ENCODE data around the gene GSE1. TPM values are rescaled to one million over a fixed set of nuclear protein-coding genes. Genes with fewer than 3 reads are reported as not detected.

The GSE1 gene
- total and polyA plus RNA-seq, 3 donors from 2014 or later, result 49.9 to 212 (median 188) TPM

DNA sequence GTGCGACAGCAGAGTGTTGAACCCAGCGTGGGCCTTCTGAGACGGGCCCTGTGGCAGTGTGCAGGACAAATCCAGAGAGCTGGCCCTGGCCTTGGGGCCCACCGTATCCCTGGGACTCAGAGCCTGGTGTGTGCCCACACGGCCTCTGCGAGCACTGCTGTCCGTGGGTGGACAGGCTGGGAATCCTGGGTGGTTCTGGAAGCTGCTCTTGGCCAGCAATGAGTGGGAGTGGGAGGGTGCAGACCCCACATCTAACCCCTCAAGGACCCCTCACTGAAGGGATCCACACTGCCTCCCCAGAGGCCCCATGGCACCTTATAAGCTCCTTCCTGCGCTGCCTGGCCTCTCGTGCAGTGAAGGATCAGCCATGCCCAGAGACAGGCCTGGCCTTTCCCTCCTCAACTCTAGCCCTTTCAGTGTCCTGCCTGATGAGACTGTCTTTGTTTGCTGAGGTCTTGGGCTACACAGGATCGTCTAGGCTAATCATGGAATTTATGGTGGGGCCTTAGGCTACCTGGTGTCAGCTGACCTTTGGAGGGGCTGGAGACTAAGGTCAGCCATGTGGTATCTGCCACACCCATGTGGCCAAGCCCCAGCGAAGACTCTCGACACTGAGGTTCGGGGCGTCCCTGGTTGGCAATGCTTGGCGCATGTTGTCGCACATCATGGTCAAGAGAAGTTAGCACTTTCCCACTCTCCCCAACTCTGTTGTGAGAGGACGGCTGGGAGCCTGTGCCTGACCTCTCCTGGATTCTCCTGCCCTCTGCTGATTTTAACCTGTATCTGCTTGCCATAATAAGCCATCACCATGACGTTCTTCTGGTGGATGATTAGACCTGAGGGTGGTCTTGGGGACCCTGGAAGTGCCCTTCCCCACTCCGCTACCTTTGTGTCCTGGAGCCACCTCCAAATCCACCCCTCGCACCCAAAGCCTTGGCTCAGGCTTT, 92.1 kb downstream of the GSE1 start:
- intact Hi-C loops (cut with DNase I; ENCODE audit: low total_unique reads), result no loop called here
- Histone ChIP-seq H3K36me3 (ENCODE audit: low read depth, missing control alignments) (no peaks in the 10 kb centered on the region), H3K9me3 (no peaks in the 10 kb centered on the region), H3K27ac (no peak overlapping the region), H3K4me1 (no peaks in the 10 kb centered on the region), H3K4me3 (no peak overlapping the region), H3K27me3 (no peaks in the 10 kb centered on the region)
- TF ChIP-seq, protein P1, sequence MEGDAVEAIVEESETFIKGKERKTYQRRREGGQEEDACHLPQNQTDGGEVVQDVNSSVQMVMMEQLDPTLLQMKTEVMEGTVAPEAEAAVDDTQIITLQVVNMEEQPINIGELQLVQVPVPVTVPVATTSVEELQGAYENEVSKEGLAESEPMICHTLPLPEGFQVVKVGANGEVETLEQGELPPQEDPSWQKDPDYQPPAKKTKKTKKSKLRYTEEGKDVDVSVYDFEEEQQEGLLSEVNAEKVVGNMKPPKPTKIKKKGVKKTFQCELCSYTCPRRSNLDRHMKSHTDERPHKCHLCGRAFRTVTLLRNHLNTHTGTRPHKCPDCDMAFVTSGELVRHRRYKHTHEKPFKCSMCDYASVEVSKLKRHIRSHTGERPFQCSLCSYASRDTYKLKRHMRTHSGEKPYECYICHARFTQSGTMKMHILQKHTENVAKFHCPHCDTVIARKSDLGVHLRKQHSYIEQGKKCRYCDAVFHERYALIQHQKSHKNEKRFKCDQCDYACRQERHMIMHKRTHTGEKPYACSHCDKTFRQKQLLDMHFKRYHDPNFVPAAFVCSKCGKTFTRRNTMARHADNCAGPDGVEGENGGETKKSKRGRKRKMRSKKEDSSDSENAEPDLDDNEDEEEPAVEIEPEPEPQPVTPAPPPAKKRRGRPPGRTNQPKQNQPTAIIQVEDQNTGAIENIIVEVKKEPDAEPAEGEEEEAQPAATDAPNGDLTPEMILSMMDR (IDR thresholded peaks at IDR 0.05), result no peak
- no peak for TF ChIP-seq POLR2A (IDR thresholded peaks at IDR 0.05)
- 89 to 93% methylated on average over 13 to 20 of the region's 20 CpGs for WGBS, 2 donors
- no peak for DNase-seq

DNA sequence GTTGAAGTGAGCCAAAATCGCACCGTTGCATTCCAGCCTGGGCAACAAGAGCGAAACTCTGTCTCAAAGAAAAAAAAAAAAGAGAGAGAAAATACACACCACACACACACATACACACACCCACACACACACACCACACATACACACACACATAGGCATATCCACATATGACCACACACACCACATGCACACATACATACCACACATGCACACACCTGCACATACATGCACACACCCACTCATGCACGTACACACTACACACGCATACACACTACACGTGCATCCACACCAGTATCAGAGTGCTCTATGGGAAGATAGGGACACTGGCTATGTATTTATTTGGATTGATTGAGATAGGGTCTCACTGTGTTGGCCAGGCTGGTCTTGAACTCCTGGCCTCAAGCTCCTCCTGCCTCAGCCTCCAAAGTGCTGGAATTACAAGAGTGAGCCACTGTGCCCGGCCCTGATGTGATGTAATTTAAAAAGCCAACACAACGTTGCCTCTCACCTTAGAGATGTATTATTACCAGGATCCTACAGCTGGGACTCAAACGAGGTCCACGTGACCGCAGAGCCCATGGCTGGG, 93.4 kb downstream of the GSE1 start:
- intact Hi-C loops (cut with DNase I; ENCODE audit: low total_unique reads), result no loop called here

DNA sequence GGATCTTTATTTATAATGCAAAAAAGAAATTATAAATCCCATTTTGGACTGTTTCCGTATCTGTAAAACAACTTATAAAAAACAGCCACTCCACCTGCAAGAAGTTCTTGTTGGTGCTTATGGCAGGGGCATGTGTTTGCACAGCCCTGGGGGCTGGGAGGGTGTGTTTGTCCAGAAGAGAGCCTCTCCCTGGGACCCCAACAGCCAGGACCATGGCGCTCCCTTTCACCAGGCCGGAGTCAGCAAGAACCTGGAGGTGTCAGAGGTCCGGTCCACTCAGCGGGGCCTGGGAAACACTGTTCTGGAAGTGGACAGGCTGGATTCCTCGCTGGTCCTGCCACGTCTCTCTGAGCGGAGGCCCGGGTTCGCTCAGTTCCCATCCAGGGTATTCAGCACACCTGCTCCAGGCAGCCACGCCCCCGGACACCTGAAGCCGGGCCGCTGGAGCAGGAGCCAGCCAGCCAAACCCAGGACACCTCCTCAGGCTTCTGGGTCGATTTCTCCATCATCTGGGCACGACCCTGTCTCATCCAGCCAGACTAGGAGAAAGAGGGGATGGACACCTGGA, 94.5 kb downstream of the GSE1 start:
- no peak for DNase-seq
- Histone ChIP-seq H3K27ac (no peak overlapping the region), H3K4me1 (no peaks in the 10 kb centered on the region), H3K27me3 (no peaks in the 10 kb centered on the region), H3K36me3 (ENCODE audit: low read depth, missing control alignments) (no peaks in the 10 kb centered on the region), H3K4me3 (no peak overlapping the region), H3K9me3 (no peaks in the 10 kb centered on the region)
- intact Hi-C loops (cut with DNase I; ENCODE audit: low total_unique reads), result no loop called here
- 86 to 92% methylated on average over 6 to 16 of the region's 16 CpGs for WGBS, 2 donors
- TF ChIP-seq, protein P1 (IDR thresholded peaks at IDR 0.05), result no peak
- TF ChIP-seq POLR2A (IDR thresholded peaks at IDR 0.05), result no peak

More for the DNA sequence above, 93.4 kb downstream of the GSE1 start:
- Histone ChIP-seq H3K27me3 (no peaks in the 10 kb centered on the region), H3K27ac (no peak overlapping the region), H3K4me3 (no peak overlapping the region), H3K9me3 (no peaks in the 10 kb centered on the region), H3K4me1 (no peaks in the 10 kb centered on the region), H3K36me3 (ENCODE audit: low read depth, missing control alignments) (no peaks in the 10 kb centered on the region)
- TF ChIP-seq POLR2A (IDR thresholded peaks at IDR 0.05), result no peak
- TF ChIP-seq, protein P1 (IDR thresholded peaks at IDR 0.05), result no peak
- DNase-seq, result no peak
- 85 to 88% methylated on average over 11 of the region's 11 CpGs for WGBS, 2 donors

DNA sequence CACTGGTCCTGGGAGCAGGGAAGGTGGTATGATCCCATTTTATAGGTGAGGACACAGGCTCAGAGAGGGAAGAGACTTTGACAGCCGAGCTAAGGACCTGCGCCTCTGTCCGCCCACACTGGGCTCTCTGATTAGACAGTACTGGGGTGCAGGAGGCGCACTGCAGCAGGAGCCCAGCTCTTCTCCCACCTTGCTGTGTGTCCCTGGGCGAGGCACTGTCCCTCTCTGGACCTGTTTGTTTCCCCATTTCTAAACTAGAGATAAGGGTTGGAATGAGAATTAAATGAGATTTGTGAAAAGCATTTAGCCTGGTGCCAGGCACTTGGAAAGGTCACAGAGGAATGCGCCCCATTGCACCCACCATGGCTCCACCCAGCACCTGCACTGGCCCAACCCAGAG, 95.2 kb downstream of the GSE1 start:
- no peaks in the 10 kb centered on the region for H3K9me3 ChIP-seq
- H3K27me3 ChIP-seq, result no peaks in the 10 kb centered on the region
- DNase-seq, result no peak
- no peaks in the 10 kb centered on the region for H3K4me1 ChIP-seq
- H3K4me3 ChIP-seq, result no peak overlapping the region
- no peak overlapping the region for H3K27ac ChIP-seq
- TF ChIP-seq, protein P1 (IDR thresholded peaks at IDR 0.05), result no peak
- no peak for TF ChIP-seq POLR2A (IDR thresholded peaks at IDR 0.05)
- intact Hi-C loops (cut with DNase I; ENCODE audit: low total_unique reads), result no loop called here
- H3K36me3 ChIP-seq (ENCODE audit: low read depth, missing control alignments), result no peaks in the 10 kb centered on the region
- WGBS, 2 donors, result 95 to 100% methylated on average over 5 to 6 of the region's 6 CpGs

All from testis (tissue), 3 donors.